Heart left ventricle (tissue), 13 donors: ENCODE measurements around the gene ESRP2.

Source experiments
- CTCF ChIP-seq, 12 donors: fragments of 200-600 bp; sonication (generic) in 4 of 12; IDR thresholded peaks; one replicate each; pipeline versions ENCODE4 v1.5.0 to v1.8.0; 2018 to 2022; ENCODE audit warnings: antibody characterized with exemption in 12 of 12, mild to moderate bottlenecking in 5 of 12
- POLR2A ChIP-seq, 2 donors: fragments of 450-650 bp; IDR thresholded peaks; one replicate each; pipeline ENCODE4 v1.6.1; 2017; ENCODE audit warnings: antibody characterized with exemption in 2 of 2, mild to moderate bottlenecking in 2 of 2, moderate library complexity in 2 of 2
- donor health status: ischemic (EF 13 %, LVEDD 7.1; RV severe dilation, severe dysfunction).
- donor health status: DM: no; HTN: yes; CAD: no.
- donor health status: DM: no; HTN: no; CAD: no.
- donor health status: ischemic (EF 25% LVEDD 6.9; RV normal size, moderate dysfunction).
- donor health status: ischemic (EF 25% LVEDD 5.7; RV mildly dilated, moderate dysfunction).
- donor health status: ischemic (EF 35%, LVEDD 5.7; RV mildly dilated, moderate dysfunction).
- donor health status: nonischemic (EF 11% LVEDD 7.7; RV severe dilation, severe dysfunction).
- donor health status: DM: yes; HTN: yes; CAD: no.
- donor health status: PGD.
- donor health status: ischemic (EF 29% LVEDD 5.4; RV normal size, mild dysfunction).
- donor health status: nonischemic (EF 23%, LVEDD 6.1; RV moderate dilation, normal function).

- no peak for TF ChIP-seq CTCF (IDR thresholded peaks at IDR 0.05)
- TF ChIP-seq POLR2A (IDR thresholded peaks at IDR 0.05): no peak
These were observed 46.1 kb upstream of the ESRP2 start for GRCh38 chr16:68282064-68282452.
